ENCODE data around the gene DDR1. TPM values are rescaled to one million over a fixed set of nuclear protein-coding genes. Genes with fewer than 3 reads are reported as not detected.

The DDR1 gene
- total RNA-seq, 1 experiment from 2014 or later, result 108 TPM

DNA sequence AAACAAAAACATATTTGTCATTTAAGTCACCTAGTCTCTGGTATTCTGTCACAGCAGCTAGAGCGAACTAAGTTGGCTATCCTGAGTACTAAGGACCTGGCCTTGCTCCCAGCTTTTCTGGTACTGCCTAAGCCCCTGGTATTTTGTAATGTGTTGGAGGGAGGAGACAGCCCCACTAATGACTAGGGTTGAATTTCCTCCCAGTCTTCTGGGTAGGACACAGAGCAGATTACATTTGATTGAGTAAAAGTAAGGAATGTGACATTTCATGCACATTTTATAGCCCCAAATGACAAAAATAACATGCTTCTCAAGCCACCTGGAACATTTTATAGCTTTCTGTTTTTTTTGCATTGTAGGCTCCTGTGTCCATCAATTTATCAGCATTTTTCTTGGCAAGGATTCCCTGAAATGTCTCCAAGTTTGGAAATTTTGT lies 47.9 kb upstream of the DDR1 start:
- no peaks in the 10 kb centered on the region for H3K4me1 ChIP-seq (ENCODE audit: insufficient read depth, low read length)
- no peaks in the 10 kb centered on the region for H3K9me2 ChIP-seq (replicated peaks; ENCODE audit: low read length)
- CTCF ChIA-PET, result no interaction called here
- no peaks in the 10 kb centered on the region for H4K20me1 ChIP-seq (ENCODE audit: low read length)
- no peaks in the 10 kb centered on the region for H3K27me3 ChIP-seq (ENCODE audit: low read length)
- H3K9me3 ChIP-seq (ENCODE audit: low read length), result no peaks in the 10 kb centered on the region
- H3K9ac ChIP-seq (ENCODE audit: low read length), result no peak overlapping the region
- POLR2A ChIA-PET (ENCODE audit: unreplicated experiment), result no interaction called here
- DNase-seq, result no peak
- no TSS peak for BruUV-seq (replicated peaks)
- no peaks in the 10 kb centered on the region for H3K79me2 ChIP-seq (ENCODE audit: low read length)
- TF ChIP-seq EZH2 (IDR thresholded peaks at IDR 0.05; ENCODE audit: low read length, unreplicated experiment), result no peak
- TF ChIP-seq EZH2phosphoT487 (IDR thresholded peaks at IDR 0.05; ENCODE audit: borderline replicate concordance, low read length), result no peak
- TF ChIP-seq, protein P1, sequence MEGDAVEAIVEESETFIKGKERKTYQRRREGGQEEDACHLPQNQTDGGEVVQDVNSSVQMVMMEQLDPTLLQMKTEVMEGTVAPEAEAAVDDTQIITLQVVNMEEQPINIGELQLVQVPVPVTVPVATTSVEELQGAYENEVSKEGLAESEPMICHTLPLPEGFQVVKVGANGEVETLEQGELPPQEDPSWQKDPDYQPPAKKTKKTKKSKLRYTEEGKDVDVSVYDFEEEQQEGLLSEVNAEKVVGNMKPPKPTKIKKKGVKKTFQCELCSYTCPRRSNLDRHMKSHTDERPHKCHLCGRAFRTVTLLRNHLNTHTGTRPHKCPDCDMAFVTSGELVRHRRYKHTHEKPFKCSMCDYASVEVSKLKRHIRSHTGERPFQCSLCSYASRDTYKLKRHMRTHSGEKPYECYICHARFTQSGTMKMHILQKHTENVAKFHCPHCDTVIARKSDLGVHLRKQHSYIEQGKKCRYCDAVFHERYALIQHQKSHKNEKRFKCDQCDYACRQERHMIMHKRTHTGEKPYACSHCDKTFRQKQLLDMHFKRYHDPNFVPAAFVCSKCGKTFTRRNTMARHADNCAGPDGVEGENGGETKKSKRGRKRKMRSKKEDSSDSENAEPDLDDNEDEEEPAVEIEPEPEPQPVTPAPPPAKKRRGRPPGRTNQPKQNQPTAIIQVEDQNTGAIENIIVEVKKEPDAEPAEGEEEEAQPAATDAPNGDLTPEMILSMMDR (conservative IDR thresholded peaks at IDR 0.05; ENCODE audit: low read depth, low read length), result no peak
- H3F3A ChIP-seq (ENCODE audit: low read length, unreplicated experiment), result no peaks in the 10 kb centered on the region
- H3K27ac ChIP-seq (ENCODE audit: low read length), result no peak overlapping the region
- intact Hi-C loops (cut with micrococcal nuclease), result no loop called here
- no peak overlapping the region for H3K4me2 ChIP-seq (ENCODE audit: low read length)
- no peak overlapping the region for H2AFZ ChIP-seq (ENCODE audit: low read length)
- H3K36me3 ChIP-seq (ENCODE audit: low read depth, low read length), result no peaks in the 10 kb centered on the region
- no peak for ATAC-seq
- no peak overlapping the region for H3K4me3 ChIP-seq (ENCODE audit: low read length)

DNA sequence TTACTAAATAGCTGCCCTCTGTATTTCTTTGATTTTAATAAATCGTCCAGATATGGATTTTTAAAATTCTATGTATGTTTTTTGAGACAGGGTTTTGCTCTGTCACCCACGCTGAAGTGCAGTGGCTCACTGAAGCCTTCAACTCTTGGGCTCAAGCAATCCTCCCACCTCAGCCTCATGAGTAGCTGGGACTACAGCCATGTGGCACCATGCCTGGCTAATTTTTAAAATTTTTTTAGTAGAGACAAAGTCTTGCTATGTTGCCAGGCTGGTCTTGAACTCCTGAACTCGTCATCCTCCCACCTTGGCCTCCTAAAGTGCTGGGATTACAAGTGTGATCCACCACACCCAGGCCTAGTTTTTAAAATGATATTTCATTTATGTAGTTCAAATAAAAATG lies 47.4 kb upstream of the DDR1 start:
- Histone ChIP-seq H3K27ac (ENCODE audit: low read length) (no peak overlapping the region), H3K4me1 (ENCODE audit: insufficient read depth, low read length) (no peaks in the 10 kb centered on the region), H3K9me3 (ENCODE audit: low read length) (no peaks in the 10 kb centered on the region), H3F3A (ENCODE audit: low read length, unreplicated experiment) (no peaks in the 10 kb centered on the region), H3K9me2 (replicated peaks; ENCODE audit: low read length) (no peaks in the 10 kb centered on the region), H2AFZ (ENCODE audit: low read length) (no peak overlapping the region), H3K27me3 (ENCODE audit: low read length) (no peaks in the 10 kb centered on the region), H3K4me2 (ENCODE audit: low read length) (no peak overlapping the region), H3K36me3 (ENCODE audit: low read depth, low read length) (no peaks in the 10 kb centered on the region), H3K9ac (ENCODE audit: low read length) (no peak overlapping the region), H3K79me2 (ENCODE audit: low read length) (no peaks in the 10 kb centered on the region), H4K20me1 (ENCODE audit: low read length) (no peaks in the 10 kb centered on the region), H3K4me3 (ENCODE audit: low read length) (no peak overlapping the region)
- no TSS peak for BruUV-seq (replicated peaks)
- TF ChIP-seq EZH2 (IDR thresholded peaks at IDR 0.05; ENCODE audit: low read length, unreplicated experiment), result no peak
- TF ChIP-seq, protein P1 (conservative IDR thresholded peaks at IDR 0.05; ENCODE audit: low read depth, low read length), result no peak
- TF ChIP-seq EZH2phosphoT487 (IDR thresholded peaks at IDR 0.05; ENCODE audit: borderline replicate concordance, low read length), result no peak
- CTCF ChIA-PET, result no interaction called here
- DNase-seq (no peak), ATAC-seq (no peak)
- intact Hi-C loops (cut with micrococcal nuclease), result no loop called here
- POLR2A ChIA-PET (ENCODE audit: unreplicated experiment), result no interaction called here

- H3K9me2 ChIP-seq (replicated peaks; ENCODE audit: low read length), result no peaks in the 10 kb centered on the region
- H3K27me3 ChIP-seq (ENCODE audit: low read length), result no peaks in the 10 kb centered on the region
- no peak overlapping the region for H3K27ac ChIP-seq (ENCODE audit: low read length)
- H3K4me1 ChIP-seq (ENCODE audit: insufficient read depth, low read length), result no peaks in the 10 kb centered on the region
- CTCF ChIA-PET, result no interaction called here
- H3F3A ChIP-seq (ENCODE audit: low read length, unreplicated experiment), result no peaks in the 10 kb centered on the region
- H3K9me3 ChIP-seq (ENCODE audit: low read length), result no peaks in the 10 kb centered on the region
- POLR2A ChIA-PET (ENCODE audit: unreplicated experiment), result no interaction called here
- H3K4me3 ChIP-seq (ENCODE audit: low read length), result no peak overlapping the region
- H4K20me1 ChIP-seq (ENCODE audit: low read length), result no peaks in the 10 kb centered on the region
- no peak overlapping the region for H3K9ac ChIP-seq (ENCODE audit: low read length)
- H3K79me2 ChIP-seq (ENCODE audit: low read length), result no peaks in the 10 kb centered on the region
- H3K4me2 ChIP-seq (ENCODE audit: low read length), result no peak overlapping the region
- BruUV-seq (replicated peaks), result no TSS peak
- intact Hi-C loops (cut with micrococcal nuclease), result no loop called here
- TF ChIP-seq, protein P1 (conservative IDR thresholded peaks at IDR 0.05; ENCODE audit: low read depth, low read length), result no peak
- no peak for TF ChIP-seq EZH2phosphoT487 (IDR thresholded peaks at IDR 0.05; ENCODE audit: borderline replicate concordance, low read length)
- TF ChIP-seq EZH2 (IDR thresholded peaks at IDR 0.05; ENCODE audit: low read length, unreplicated experiment), result no peak
- no peaks in the 10 kb centered on the region for H3K36me3 ChIP-seq (ENCODE audit: low read depth, low read length)
- ATAC-seq (no peak), DNase-seq (no peak)
- no peak overlapping the region for H2AFZ ChIP-seq (ENCODE audit: low read length)
These were observed 46.9 kb upstream of the DDR1 start for GRCh38 chr6:30837432-30837831.

Measured in PC-3 (cell line).